Measurements from ENCODE around the gene UBE2D3.

The UBE2D3 gene

GRCh38 chr4:102808009-102808408 is 19.3 kb downstream of the UBE2D3 start:
- in situ Hi-C loops (cut with MboI; ENCODE audit: low pct_unique_long_range_greater_than_20kb, low sequenced_read_pairs) = no loop called here

GRCh38 chr4:102807345-102807744 is 20.0 kb downstream of the UBE2D3 start:
- in situ Hi-C loops (cut with MboI; ENCODE audit: low pct_unique_long_range_greater_than_20kb, low sequenced_read_pairs) = no loop called here
- DNase-seq = no peak

More at GRCh38 chr4:102808009-102808408, 19.3 kb downstream of the UBE2D3 start:
- DNase-seq = no peak

GRCh38 chr4:102799816-102800215 is 27.5 kb downstream of the UBE2D3 start:
- no peak for DNase-seq
- in situ Hi-C loops (cut with MboI; ENCODE audit: low pct_unique_long_range_greater_than_20kb, low sequenced_read_pairs) = no loop called here

GRCh38 chr4:102794999-102795398 is 32.4 kb downstream of the UBE2D3 start:
- in situ Hi-C loops (cut with MboI; ENCODE audit: low pct_unique_long_range_greater_than_20kb, low sequenced_read_pairs) = no loop called here
- no peak for DNase-seq

- no peak for DNase-seq
- in situ Hi-C loops (cut with MboI; ENCODE audit: low pct_unique_long_range_greater_than_20kb, low sequenced_read_pairs) = no loop called here
These were observed 34.9 kb downstream of the UBE2D3 start for GRCh38 chr4:102792361-102792936.

GRCh38 chr4:102791318-102791835 is 36.0 kb downstream of the UBE2D3 start:
- in situ Hi-C loops (cut with MboI; ENCODE audit: low pct_unique_long_range_greater_than_20kb, low sequenced_read_pairs) = no loop called here
- DNase-seq = no peak

GRCh38 chr4:102789317-102789717 is 38.0 kb downstream of the UBE2D3 start:
- in situ Hi-C loops (cut with MboI; ENCODE audit: low pct_unique_long_range_greater_than_20kb, low sequenced_read_pairs) = no loop called here
- DNase-seq = peak; percentile 49

GRCh38 chr4:102787944-102788343 is 39.4 kb downstream of the UBE2D3 start:
- no peak for DNase-seq
- in situ Hi-C loops (cut with MboI; ENCODE audit: low pct_unique_long_range_greater_than_20kb, low sequenced_read_pairs) = no loop called here

GRCh38 chr4:102787096-102787881 is 40.1 kb downstream of the UBE2D3 start:
- in situ Hi-C loops (cut with MboI; ENCODE audit: low pct_unique_long_range_greater_than_20kb, low sequenced_read_pairs) = no loop called here
- DNase-seq = no peak

GRCh38 chr4:102786279-102786678 is 41.1 kb downstream of the UBE2D3 start:
- in situ Hi-C loops (cut with MboI; ENCODE audit: low pct_unique_long_range_greater_than_20kb, low sequenced_read_pairs) = no loop called here
- no peak for DNase-seq

- DNase-seq = no peak
- in situ Hi-C loops (cut with MboI; ENCODE audit: low pct_unique_long_range_greater_than_20kb, low sequenced_read_pairs) = no loop called here
These were observed 44.3 kb downstream of the UBE2D3 start for GRCh38 chr4:102783006-102783405.

GRCh38 chr4:102781570-102781969 is 45.8 kb downstream of the UBE2D3 start:
- no peak for DNase-seq
- in situ Hi-C loops (cut with MboI; ENCODE audit: low pct_unique_long_range_greater_than_20kb, low sequenced_read_pairs) = no loop called here

GRCh38 chr4:102780476-102781144 is 46.7 kb downstream of the UBE2D3 start:
- no peak for DNase-seq
- in situ Hi-C loops (cut with MboI; ENCODE audit: low pct_unique_long_range_greater_than_20kb, low sequenced_read_pairs) = no loop called here

- DNase-seq = no peak
- in situ Hi-C loops (cut with MboI; ENCODE audit: low pct_unique_long_range_greater_than_20kb, low sequenced_read_pairs) = no loop called here
These were observed 48.1 kb downstream of the UBE2D3 start for GRCh38 chr4:102779204-102779603.

- no peak for DNase-seq
- in situ Hi-C loops (cut with MboI; ENCODE audit: low pct_unique_long_range_greater_than_20kb, low sequenced_read_pairs) = no loop called here
These were observed 48.6 kb downstream of the UBE2D3 start for GRCh38 chr4:102778720-102779119.

- no peak for DNase-seq
- in situ Hi-C loops (cut with MboI; ENCODE audit: low pct_unique_long_range_greater_than_20kb, low sequenced_read_pairs) = no loop called here
These were observed 51.5 kb downstream of the UBE2D3 start for GRCh38 chr4:102775805-102776204.

GRCh38 chr4:102774254-102774653 is 53.1 kb downstream of the UBE2D3 start:
- no peak for DNase-seq
- in situ Hi-C loops (cut with MboI; ENCODE audit: low pct_unique_long_range_greater_than_20kb, low sequenced_read_pairs) = no loop called here

GRCh38 chr4:102772738-102773340 is 54.5 kb downstream of the UBE2D3 start:
- in situ Hi-C loops (cut with MboI; ENCODE audit: low pct_unique_long_range_greater_than_20kb, low sequenced_read_pairs) = no loop called here
- no peak for DNase-seq

GRCh38 chr4:102764901-102765300 is 62.5 kb downstream of the UBE2D3 start:
- in situ Hi-C loops (cut with MboI; ENCODE audit: low pct_unique_long_range_greater_than_20kb, low sequenced_read_pairs) = no loop called here
- DNase-seq = no peak

GRCh38 chr4:102761906-102762305 is 65.4 kb downstream of the UBE2D3 start:
- no peak for DNase-seq
- in situ Hi-C loops (cut with MboI; ENCODE audit: low pct_unique_long_range_greater_than_20kb, low sequenced_read_pairs) = no loop called here
